ENCODE results near the gene DYDC2.

GRCh38 chr10:80344912-80345311 is 11.7 kb upstream of the DYDC2 start:
- TF ChIP-seq CTCF (IDR thresholded peaks at IDR 0.05; ENCODE audit: low read depth, low read length, missing input control) (no peak), YY1 (IDR thresholded peaks at IDR 0.05) (no peak), EGR1 (IDR thresholded peaks at IDR 0.05; ENCODE audit: low read depth in 2 of 2) (no peak), REST (IDR thresholded peaks at IDR 0.05) (no peak), SP1 (IDR thresholded peaks at IDR 0.05) (no peak), RAD21 (IDR thresholded peaks at IDR 0.05) (peak in 1 of 2 donors; percentile 17), GABPA (IDR thresholded peaks at IDR 0.05 in 1 of 2, conservative IDR thresholded peaks at IDR 0.05 in 1 of 2) (no peak), MAX (IDR thresholded peaks at IDR 0.05) (no peak), RXRA (IDR thresholded peaks at IDR 0.05) (no peak), ZBTB33 (IDR thresholded peaks at IDR 0.05) (no peak), TAF1 (conservative IDR thresholded peaks at IDR 0.05) (no peak), FOXA1 (IDR thresholded peaks at IDR 0.05) (no peak), JUND (IDR thresholded peaks at IDR 0.05) (peak in 1 of 2 donors; percentile 21), FOXA2 (IDR thresholded peaks at IDR 0.05) (no peak)
